Breast epithelium (tissue), 3 donors: ENCODE data around the gene CDKN1A.

Source experiments
- POLR2A ChIP-seq: fragments of 450-650 bp; IDR thresholded peaks from one replicate; pipeline ENCODE4 v1.6.1; 2016; ENCODE audit warnings: antibody characterized with exemption, mild to moderate bottlenecking, moderate library complexity
- TF ChIP-seq, protein P1 (sequence below), 3 donors: fragments of 450-650 bp; IDR thresholded peaks; one replicate each; pipeline ENCODE4 v1.5.1; 2016 to 2017; ENCODE audit warnings: antibody characterized with exemption in 3 of 3, mild to moderate bottlenecking in 3 of 3, moderate library complexity in 3 of 3

DNA sequence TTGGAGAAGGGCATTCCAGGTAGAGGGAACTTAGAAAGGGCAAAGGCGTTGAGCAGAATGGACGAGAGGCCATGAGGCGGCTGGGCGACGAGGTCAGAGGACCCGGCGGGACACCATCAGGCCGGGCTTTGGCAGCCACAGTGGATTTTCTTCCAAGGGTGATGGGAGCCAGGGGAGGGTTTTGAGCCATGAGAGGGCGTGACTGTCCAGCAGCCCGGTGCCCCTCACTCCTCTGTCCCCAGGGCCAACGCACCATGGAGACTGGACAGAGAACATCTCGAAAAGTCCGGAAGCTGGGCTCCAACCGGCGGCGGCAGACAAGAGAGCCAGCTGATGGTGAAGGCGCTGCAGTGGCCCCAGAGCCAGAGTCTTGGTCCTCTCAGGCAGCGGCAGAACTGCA lies 25.5 kb downstream of the CDKN1A start:
- TF ChIP-seq, protein P1, sequence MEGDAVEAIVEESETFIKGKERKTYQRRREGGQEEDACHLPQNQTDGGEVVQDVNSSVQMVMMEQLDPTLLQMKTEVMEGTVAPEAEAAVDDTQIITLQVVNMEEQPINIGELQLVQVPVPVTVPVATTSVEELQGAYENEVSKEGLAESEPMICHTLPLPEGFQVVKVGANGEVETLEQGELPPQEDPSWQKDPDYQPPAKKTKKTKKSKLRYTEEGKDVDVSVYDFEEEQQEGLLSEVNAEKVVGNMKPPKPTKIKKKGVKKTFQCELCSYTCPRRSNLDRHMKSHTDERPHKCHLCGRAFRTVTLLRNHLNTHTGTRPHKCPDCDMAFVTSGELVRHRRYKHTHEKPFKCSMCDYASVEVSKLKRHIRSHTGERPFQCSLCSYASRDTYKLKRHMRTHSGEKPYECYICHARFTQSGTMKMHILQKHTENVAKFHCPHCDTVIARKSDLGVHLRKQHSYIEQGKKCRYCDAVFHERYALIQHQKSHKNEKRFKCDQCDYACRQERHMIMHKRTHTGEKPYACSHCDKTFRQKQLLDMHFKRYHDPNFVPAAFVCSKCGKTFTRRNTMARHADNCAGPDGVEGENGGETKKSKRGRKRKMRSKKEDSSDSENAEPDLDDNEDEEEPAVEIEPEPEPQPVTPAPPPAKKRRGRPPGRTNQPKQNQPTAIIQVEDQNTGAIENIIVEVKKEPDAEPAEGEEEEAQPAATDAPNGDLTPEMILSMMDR (IDR thresholded peaks at IDR 0.05), result no peak
- no peak for TF ChIP-seq POLR2A
